Peyer's patch (tissue), 4 donors: ENCODE results near the gene GLRA3.

Experiments
- CTCF ChIP-seq, 6 experiments: fragments of 450-650 bp in 4 of 6; fragments of 200-600 bp in 2 of 6; sonication (generic) in 1 of 6; IDR thresholded peaks; one replicate each; pipeline ENCODE4 v1.5.1; 2017 to 2019; ENCODE audit warnings: antibody characterized with exemption in 6 of 6, mild to moderate bottlenecking in 3 of 6, moderate library complexity in 1 of 6
- POLR2A ChIP-seq, 2 donors: fragments of 450-650 bp; IDR thresholded peaks; one replicate each; pipeline ENCODE4 v1.5.1; 2017; ENCODE audit warnings: antibody characterized with exemption in 2 of 2, mild to moderate bottlenecking in 2 of 2, moderate library complexity in 2 of 2

- TF ChIP-seq CTCF (IDR thresholded peaks at IDR 0.05) (peak in 3 of 6 experiments; percentile 23 to 38 (median 24)), POLR2A (IDR thresholded peaks at IDR 0.05) (no peak)
Observed at GRCh38 chr4:174873931-174874330, 44.9 kb upstream of the GLRA3 start.
